Activated CD8-positive, alpha-beta memory T cell treated with anti-CD3 and anti-CD28 coated beads, Interleukin-2, amount 50 U/mL, for 48 hours (primary cell): ENCODE data around the gene TJP1.
"Not testable (repeated sequence)": the region's sequence is repeated elsewhere in the genome, so short reads cannot be mapped to it uniquely, and the experiment has no call there.

Experiments used
- DNase-seq: peaks from one replicate; pipeline ENCODE4 v3.0.0-alpha.2; 2020

Gene TJP1

GRCh38 chr15:29835301-29835700 is 13.0 kb upstream of the TJP1 start:
- no peak for DNase-seq

GRCh38 chr15:29832709-29833108 is 10.4 kb upstream of the TJP1 start:
- DNase-seq = no peak

GRCh38 chr15:29826908-29827820 is 4.9 kb upstream of the TJP1 start:
- no peak for DNase-seq

- DNase-seq = no peak
Observed at GRCh38 chr15:29825227-29825626, 3.0 kb upstream of the TJP1 start.

- peak; percentile 54 for DNase-seq
Observed at GRCh38 chr15:29822684-29823459, 604 bp upstream of the TJP1 start.

GRCh38 chr15:29821416-29822099 is 710 bp downstream of the TJP1 start:
- DNase-seq = peak; percentile 71

GRCh38 chr15:29820394-29821154 is 1.7 kb downstream of the TJP1 start:
- no peak for DNase-seq

- DNase-seq = no peak
Observed at GRCh38 chr15:29819979-29820378, 2.3 kb downstream of the TJP1 start.

GRCh38 chr15:29818141-29818540 is 4.1 kb downstream of the TJP1 start:
- DNase-seq = no peak

GRCh38 chr15:29817455-29817854 is 4.8 kb downstream of the TJP1 start:
- not testable (repeated sequence) for DNase-seq

GRCh38 chr15:29815000-29815710 is 7.1 kb downstream of the TJP1 start:
- no peak for DNase-seq

GRCh38 chr15:29813009-29813408 is 9.3 kb downstream of the TJP1 start:
- DNase-seq = no peak

GRCh38 chr15:29812384-29812694 is 9.9 kb downstream of the TJP1 start:
- DNase-seq = no peak

- no peak for DNase-seq
Observed at GRCh38 chr15:29811691-29812383, 10.4 kb downstream of the TJP1 start.

- no peak for DNase-seq
Observed at GRCh38 chr15:29805708-29806104, 16.6 kb downstream of the TJP1 start.

- no peak for DNase-seq
Observed at GRCh38 chr15:29805043-29805707, 17.1 kb downstream of the TJP1 start.

- no peak for DNase-seq
Observed at GRCh38 chr15:29802411-29802810, 19.9 kb downstream of the TJP1 start.

- no peak for DNase-seq
Observed at GRCh38 chr15:29800491-29801366, 21.5 kb downstream of the TJP1 start.

- no peak for DNase-seq
Observed at GRCh38 chr15:29799859-29800258, 22.4 kb downstream of the TJP1 start.

- no peak for DNase-seq
Observed at GRCh38 chr15:29795610-29796009, 26.7 kb downstream of the TJP1 start.
